Upper lobe of right lung (tissue), 1 donor: ENCODE results near the gene CTDP1. TPM values are rescaled to one million over a fixed set of nuclear protein-coding genes. Genes with fewer than 3 reads are reported as not detected.

Experiments used
- ATAC-seq: fragments of 200-7000 bp; cut with Tn5 transposase; one replicate; pipeline ENCODE4 v1.9.1; 2020; ENCODE audit warnings: mild to moderate bottlenecking, moderate library complexity
- DNase-seq: peaks from one replicate; pipeline ENCODE4 v3.0.0-alpha.2; 2020
- H3K27ac ChIP-seq: fragments of 200-600 bp; one replicate; pipeline ENCODE4 v1.8.0; 2022
- H3K27me3 ChIP-seq: fragments of 200-600 bp; one replicate; pipeline ENCODE4 v1.8.0; 2022; ENCODE audit warnings: mild to moderate bottlenecking
- H3K36me3 ChIP-seq: fragments of 200-600 bp; one replicate; pipeline ENCODE4 v1.8.0; 2022
- H3K4me1 ChIP-seq: fragments of 200-600 bp; one replicate; pipeline ENCODE4 v1.8.0; 2022
- H3K4me3 ChIP-seq: fragments of 200-600 bp; one replicate; pipeline ENCODE4 v1.8.0; 2022; ENCODE audit warnings: mild to moderate bottlenecking
- H3K9me3 ChIP-seq: fragments of 200-600 bp; one replicate; pipeline ENCODE4 v1.8.0; 2022
- intact Hi-C: fragments of 100-400 bp; cut with DNase I; formaldehyde crosslinking; loops from one replicate; pipeline ENCODE4 v1.11.0; 2022
- total RNA-seq: library from RNA; stranded (reverse); fragmentation: NEBNext Ultra II Directional; extraction: Animal tissue kit (Norgen Biotek cat#: 25700); gene quantifications from one replicate; pipeline ENCODE4 v1.2.1, GENCODE V29; 2021
- TF ChIP-seq, protein P1 (sequence below): fragments of 200-600 bp; IDR thresholded peaks from one replicate; pipeline ENCODE4 v1.8.0; 2022; ENCODE audit warnings: antibody characterized with exemption
- donor health status: DM: no; HTN: yes; CAD: no; lungs with severe emphysema.

Gene CTDP1
- total RNA-seq, 1 donor from 2014 or later = 23.0 TPM

GRCh38 chr18:79732721-79733025 is 53.1 kb downstream of the CTDP1 start:
- TF ChIP-seq, protein P1, sequence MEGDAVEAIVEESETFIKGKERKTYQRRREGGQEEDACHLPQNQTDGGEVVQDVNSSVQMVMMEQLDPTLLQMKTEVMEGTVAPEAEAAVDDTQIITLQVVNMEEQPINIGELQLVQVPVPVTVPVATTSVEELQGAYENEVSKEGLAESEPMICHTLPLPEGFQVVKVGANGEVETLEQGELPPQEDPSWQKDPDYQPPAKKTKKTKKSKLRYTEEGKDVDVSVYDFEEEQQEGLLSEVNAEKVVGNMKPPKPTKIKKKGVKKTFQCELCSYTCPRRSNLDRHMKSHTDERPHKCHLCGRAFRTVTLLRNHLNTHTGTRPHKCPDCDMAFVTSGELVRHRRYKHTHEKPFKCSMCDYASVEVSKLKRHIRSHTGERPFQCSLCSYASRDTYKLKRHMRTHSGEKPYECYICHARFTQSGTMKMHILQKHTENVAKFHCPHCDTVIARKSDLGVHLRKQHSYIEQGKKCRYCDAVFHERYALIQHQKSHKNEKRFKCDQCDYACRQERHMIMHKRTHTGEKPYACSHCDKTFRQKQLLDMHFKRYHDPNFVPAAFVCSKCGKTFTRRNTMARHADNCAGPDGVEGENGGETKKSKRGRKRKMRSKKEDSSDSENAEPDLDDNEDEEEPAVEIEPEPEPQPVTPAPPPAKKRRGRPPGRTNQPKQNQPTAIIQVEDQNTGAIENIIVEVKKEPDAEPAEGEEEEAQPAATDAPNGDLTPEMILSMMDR = no peak
- no peaks in the 10 kb centered on the region for H3K9me3 ChIP-seq
- H3K36me3 ChIP-seq = peaks cover 56% of the 10 kb centered on the region
- H3K4me1 ChIP-seq = no peaks in the 10 kb centered on the region
- DNase-seq (no peak), ATAC-seq (no peak)
- no peak overlapping the region for H3K4me3 ChIP-seq
- no peaks in the 10 kb centered on the region for H3K27me3 ChIP-seq
- H3K27ac ChIP-seq = no peak overlapping the region
- intact Hi-C loops = no loop called here

DNA sequence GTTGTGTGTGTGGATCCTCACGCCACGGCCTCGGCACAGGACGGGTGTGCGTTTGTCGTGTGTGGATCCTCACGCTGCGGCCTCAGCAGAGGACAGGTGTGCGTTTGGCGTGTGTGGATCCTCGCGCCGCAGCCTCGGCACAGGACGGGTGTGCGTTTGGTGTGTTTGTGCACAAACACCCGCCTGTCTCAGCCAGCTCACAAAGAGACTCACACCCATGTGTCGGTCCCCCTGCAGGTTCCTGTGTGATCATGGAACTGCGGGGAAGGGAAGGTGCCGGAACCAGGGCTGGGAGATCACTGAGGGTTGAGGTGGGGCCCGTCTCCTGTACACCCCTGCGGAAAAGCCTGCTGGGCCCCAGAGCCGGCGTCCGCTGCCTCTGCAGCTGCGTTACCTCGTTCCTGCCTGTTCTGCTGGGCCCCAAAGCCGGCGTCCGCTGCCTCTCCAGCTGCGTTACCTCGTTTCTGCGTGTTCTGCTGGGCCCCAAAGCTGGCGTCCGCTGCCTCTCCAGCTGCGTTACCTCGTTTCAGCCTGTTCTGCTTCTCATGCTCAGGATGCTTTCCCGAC is 53.6 kb downstream of the CTDP1 start:
- H3K4me3 ChIP-seq = no peak overlapping the region
- intact Hi-C loops = no loop called here
- ATAC-seq (no peak), DNase-seq (no peak)
- TF ChIP-seq, protein P1 = no peak
- no peaks in the 10 kb centered on the region for H3K4me1 ChIP-seq
- peaks cover 62% of the 10 kb centered on the region for H3K36me3 ChIP-seq
- no peaks in the 10 kb centered on the region for H3K27me3 ChIP-seq
- no peak overlapping the region for H3K27ac ChIP-seq
- H3K9me3 ChIP-seq = no peaks in the 10 kb centered on the region

DNA sequence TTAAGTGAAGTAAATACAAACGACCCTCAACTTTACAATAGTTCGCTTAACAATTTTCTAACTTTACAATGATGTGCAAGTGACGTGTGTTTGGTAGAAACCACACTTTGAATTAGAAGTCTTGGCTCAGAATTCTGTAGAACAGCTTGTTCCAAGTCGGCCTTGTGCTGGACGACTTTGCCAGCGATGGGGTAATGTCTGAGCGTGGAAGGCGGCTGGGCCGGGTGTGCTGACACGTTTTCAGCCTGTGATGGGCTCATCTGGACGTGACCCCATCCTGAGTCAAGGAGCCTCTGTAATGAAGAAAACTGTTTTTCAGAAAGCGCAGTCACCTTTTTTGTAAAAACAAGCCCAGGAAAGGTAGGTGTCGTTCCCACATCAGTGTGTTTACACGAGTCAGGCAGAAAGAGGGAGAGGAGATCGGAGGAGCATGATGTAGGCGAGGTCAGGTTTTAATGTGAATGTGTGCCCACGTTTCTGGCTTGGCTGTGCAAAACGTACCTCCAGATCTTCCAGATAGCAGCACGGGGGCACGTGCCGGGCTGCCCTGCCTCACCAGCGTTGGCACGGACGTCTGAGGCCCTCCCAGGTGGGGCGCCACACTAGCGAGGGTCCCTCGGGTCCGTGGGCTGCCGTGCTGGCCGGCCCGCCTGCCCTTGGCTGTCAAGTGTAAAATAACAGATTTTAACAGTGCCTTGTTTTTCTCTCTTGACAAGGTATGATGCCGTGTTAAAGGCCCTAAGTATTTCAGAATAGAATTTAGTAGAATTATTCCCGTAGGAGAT is 54.6 kb downstream of the CTDP1 start:
- H3K4me1 ChIP-seq = no peaks in the 10 kb centered on the region
- ATAC-seq (peak; percentile 33), DNase-seq (no peak)
- H3K27ac ChIP-seq = no peak overlapping the region
- TF ChIP-seq, protein P1 = no peak
- no peak overlapping the region for H3K4me3 ChIP-seq
- intact Hi-C loops = no loop called here
- peaks cover 59% of the 10 kb centered on the region for H3K36me3 ChIP-seq
- H3K9me3 ChIP-seq = no peaks in the 10 kb centered on the region
- H3K27me3 ChIP-seq = no peaks in the 10 kb centered on the region

- ATAC-seq = no peak
- no peak overlapping the region for H3K27ac ChIP-seq
- H3K9me3 ChIP-seq = no peaks in the 10 kb centered on the region
- H3K27me3 ChIP-seq = no peaks in the 10 kb centered on the region
- TF ChIP-seq, protein P1 = no peak
- intact Hi-C loops = no loop called here
- H3K36me3 ChIP-seq = peaks cover 53% of the 10 kb centered on the region
- H3K4me3 ChIP-seq = no peak overlapping the region
- no peak for DNase-seq
- no peaks in the 10 kb centered on the region for H3K4me1 ChIP-seq
These were observed 55.7 kb downstream of the CTDP1 start for GRCh38 chr18:79735071-79735980.

DNA sequence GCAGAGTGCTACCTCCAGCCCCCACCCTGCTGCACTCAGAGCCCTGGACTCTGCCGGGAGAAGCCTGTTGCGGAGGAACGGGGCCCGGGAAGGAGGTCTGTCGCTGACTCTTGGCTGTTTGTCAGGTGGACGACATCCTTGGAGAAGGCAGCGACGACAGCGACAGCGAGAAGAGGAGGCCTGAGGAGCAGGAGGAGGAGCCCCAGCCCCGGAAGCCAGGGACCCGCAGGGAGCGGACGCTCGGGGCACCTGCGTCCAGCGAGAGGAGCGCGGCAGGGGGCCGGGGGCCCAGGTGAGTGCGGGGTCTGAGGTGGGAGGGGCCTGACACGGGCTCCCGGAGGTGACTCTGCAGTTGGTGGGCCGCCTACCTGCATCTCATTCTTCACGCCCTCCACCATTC is 56.6 kb downstream of the CTDP1 start:
- H3K9me3 ChIP-seq = no peaks in the 10 kb centered on the region

More for the DNA sequence above, 56.6 kb downstream of the CTDP1 start:
- TF ChIP-seq, protein P1 = no peak
- peak; percentile 63 for DNase-seq
- Histone ChIP-seq H3K27ac (no peak overlapping the region), H3K36me3 (peaks cover 49% of the 10 kb centered on the region), H3K4me3 (no peak overlapping the region), H3K27me3 (no peaks in the 10 kb centered on the region), H3K4me1 (no peaks in the 10 kb centered on the region)
- peak; percentile 5 for ATAC-seq
- intact Hi-C loops = no loop called here
